Measurements from ENCODE around the gene F13A1.

Gene F13A1

GRCh38 chr6:6319952-6320811 lies at the start of gene F13A1:
Gene F13A1, minus strand, starts transcription at chr6:6320662. Its CDS starts 1,998 bp downstream, at chr6:6318664.
- DNase-seq: no peak

- DNase-seq: no peak
Observed at GRCh38 chr6:6368684-6369052, 48.2 kb upstream of the F13A1 start.

GRCh38 chr6:6368040-6368683 lies 47.7 kb upstream of the F13A1 start:
- no peak for DNase-seq

GRCh38 chr6:6366803-6367202 lies 46.3 kb upstream of the F13A1 start:
- DNase-seq: no peak

GRCh38 chr6:6365242-6365641 lies 44.8 kb upstream of the F13A1 start:
- no peak for DNase-seq

- DNase-seq: no peak
Observed at GRCh38 chr6:6362056-6362840, 41.8 kb upstream of the F13A1 start.

- no peak for DNase-seq
Observed at GRCh38 chr6:6357530-6357929, 37.1 kb upstream of the F13A1 start.

- no peak for DNase-seq
Observed at GRCh38 chr6:6357032-6357431, 36.6 kb upstream of the F13A1 start.

- no peak for DNase-seq
Observed at GRCh38 chr6:6352772-6353171, 32.3 kb upstream of the F13A1 start.

GRCh38 chr6:6351511-6352025 lies 31.1 kb upstream of the F13A1 start:
- no peak for DNase-seq

- DNase-seq: no peak
Observed at GRCh38 chr6:6350696-6351095, 30.2 kb upstream of the F13A1 start.

- DNase-seq: no peak
Observed at GRCh38 chr6:6348256-6348655, 27.8 kb upstream of the F13A1 start.

- no peak for DNase-seq
Observed at GRCh38 chr6:6346427-6347023, 26.1 kb upstream of the F13A1 start.

- no peak for DNase-seq
Observed at GRCh38 chr6:6333501-6333900, 13.0 kb upstream of the F13A1 start.

- DNase-seq: no peak
Observed at GRCh38 chr6:6332811-6333244, 12.4 kb upstream of the F13A1 start.

GRCh38 chr6:6331946-6332601 lies 11.6 kb upstream of the F13A1 start:
- no peak for DNase-seq

- no peak for DNase-seq
Observed at GRCh38 chr6:6331393-6331792, 10.9 kb upstream of the F13A1 start.

- DNase-seq: no peak
Observed at GRCh38 chr6:6330407-6330806, 9.9 kb upstream of the F13A1 start.

- no peak for DNase-seq
Observed at GRCh38 chr6:6328451-6328850, 8.0 kb upstream of the F13A1 start.

- no peak for DNase-seq
Observed at GRCh38 chr6:6323352-6323751, 2.9 kb upstream of the F13A1 start.

GRCh38 chr6:6320901-6321300 lies 439 bp upstream of the F13A1 start:
- no peak for DNase-seq

Measured in GDM1 (cell line).